Middle frontal gyrus (tissue), 1 donor: ENCODE measurements around the gene RNASEH2A.
"Not testable (repeated sequence)": the region's sequence is repeated elsewhere in the genome, so short reads cannot be mapped to it uniquely, and the experiment has no call there.

Experiments used
- DNase-seq: peaks from one replicate; pipeline ENCODE4 v3.0.0-alpha.2; 2015; ENCODE audit warnings: low spot score; ENCODE audit errors: extremely low spot score

The RNASEH2A gene

GRCh38 chr19:12793290-12794195 is 12.8 kb upstream of the RNASEH2A start:
- peak; percentile 92 for DNase-seq

GRCh38 chr19:12794196-12794941 is 12.0 kb upstream of the RNASEH2A start:
- no peak for DNase-seq

DNA sequence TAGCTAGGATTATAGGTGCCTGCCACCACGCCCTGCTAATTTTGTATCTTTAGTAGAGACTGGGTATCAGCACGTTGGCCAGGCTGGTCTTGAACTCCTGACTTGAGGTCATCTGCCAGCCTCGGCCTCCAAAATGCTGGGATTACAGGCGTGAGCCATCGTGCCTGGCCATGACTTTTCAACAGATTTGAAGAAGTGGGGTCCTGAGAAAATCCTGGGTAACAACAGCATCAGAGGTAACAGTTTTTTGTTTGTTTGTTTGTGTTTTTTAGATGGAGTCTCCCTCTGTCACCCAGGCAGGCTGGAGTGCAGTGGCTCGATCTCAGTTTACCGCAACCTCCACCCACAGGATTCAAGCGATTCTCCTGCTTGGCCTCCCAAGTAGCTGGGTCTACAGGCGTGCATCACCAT is 11.4 kb upstream of the RNASEH2A start:
- DNase-seq = no peak

DNA sequence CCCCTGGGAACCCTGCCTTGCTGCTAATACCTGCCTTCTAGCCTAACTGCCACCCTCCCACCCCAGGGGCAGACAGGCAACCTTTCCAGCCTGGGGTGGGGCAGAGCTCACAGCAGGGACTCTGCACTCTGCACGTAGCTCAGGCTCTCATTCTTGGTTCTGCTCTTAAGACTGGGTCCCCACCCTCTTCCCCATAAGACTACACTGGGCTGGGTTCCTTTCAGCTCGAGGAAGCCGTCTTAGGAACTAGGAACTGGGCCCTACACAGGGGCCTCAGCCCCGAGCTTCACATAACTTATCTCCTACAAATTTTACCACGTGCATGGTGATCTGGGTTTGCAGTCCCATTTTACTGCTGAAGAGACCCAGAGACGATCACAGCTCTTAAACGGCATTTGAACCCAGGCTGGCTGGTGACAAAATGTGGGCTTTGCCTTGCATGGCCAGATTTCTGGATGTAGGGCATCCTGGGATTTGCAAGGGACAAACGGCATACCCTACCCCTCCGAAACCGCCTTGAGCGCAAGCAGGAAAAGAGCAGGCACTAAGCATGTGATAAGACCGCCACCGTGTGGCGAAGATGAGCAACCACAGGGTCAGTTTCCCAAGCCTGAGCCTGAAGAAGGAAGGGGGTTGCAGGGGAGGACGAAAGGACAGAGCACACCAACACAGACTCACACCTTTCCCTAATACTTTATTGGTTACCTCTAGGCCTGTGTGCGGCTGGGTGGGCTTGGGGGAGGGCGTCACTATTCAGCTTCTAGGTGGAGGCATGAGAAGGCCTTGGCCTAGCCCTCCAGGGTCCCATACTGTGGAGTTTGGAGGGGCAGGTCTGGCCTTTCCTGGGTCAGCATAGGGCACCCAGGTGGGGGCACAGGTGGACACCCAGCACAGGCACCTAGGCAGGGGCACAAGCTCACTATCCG is 10.0 kb upstream of the RNASEH2A start:
- DNase-seq = no peak

GRCh38 chr19:12797141-12797587 is 9.2 kb upstream of the RNASEH2A start:
- no peak for DNase-seq

- not testable (repeated sequence) for DNase-seq
These were observed 8.8 kb upstream of the RNASEH2A start for GRCh38 chr19:12797607-12798006.

DNA sequence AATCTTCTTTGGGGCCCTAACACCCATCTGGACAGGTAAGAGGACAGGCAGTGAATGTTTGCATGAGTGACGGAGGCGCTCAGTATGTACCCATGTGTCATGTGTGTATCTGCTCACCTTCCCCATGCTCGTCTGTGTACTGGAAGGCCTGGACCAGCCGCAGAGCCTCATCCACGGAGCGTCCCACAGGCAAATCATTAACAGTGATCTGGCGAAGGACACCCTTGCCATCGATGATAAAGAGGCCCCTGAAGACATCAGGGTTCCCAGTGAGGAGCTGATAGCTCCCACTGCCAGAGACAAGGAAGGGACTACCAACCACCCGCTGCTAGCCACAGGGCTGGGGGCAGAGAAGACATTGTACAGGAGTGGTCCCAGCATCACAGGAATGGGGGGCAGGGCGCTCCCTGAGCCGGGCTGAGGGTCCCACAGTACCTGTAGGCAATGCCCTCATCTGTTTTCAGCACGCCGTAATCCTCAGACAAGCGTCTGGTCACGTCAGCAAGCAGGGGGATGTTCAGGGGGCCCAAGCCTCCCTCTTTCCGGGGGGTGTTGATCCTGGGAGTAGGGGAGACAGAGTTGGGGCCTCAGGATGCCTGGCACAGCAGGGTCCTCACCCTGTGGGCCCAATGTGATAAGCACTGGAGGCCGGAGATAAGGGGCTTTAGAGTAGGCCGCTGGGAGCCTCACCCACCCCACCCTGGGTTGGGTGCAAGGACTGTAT is 6.5 kb upstream of the RNASEH2A start:
- DNase-seq = no peak

GRCh38 chr19:12800466-12800770 is 6.0 kb upstream of the RNASEH2A start:
- no peak for DNase-seq

- DNase-seq = no peak
These were observed 5.4 kb upstream of the RNASEH2A start for GRCh38 chr19:12800923-12801465.

GRCh38 chr19:12801466-12802266 is 4.7 kb upstream of the RNASEH2A start, which contains the start of the genes PRDX2 and THSD8:
Gene PRDX2, minus strand, starts transcription at chr19:12801800. Its CDS starts 539 bp downstream, at chr19:12801261.
Gene THSD8, plus strand, starts transcription at chr19:12802069. Its CDS starts 3 bp downstream, at chr19:12802072.
- DNase-seq = peak; percentile 67

DNA sequence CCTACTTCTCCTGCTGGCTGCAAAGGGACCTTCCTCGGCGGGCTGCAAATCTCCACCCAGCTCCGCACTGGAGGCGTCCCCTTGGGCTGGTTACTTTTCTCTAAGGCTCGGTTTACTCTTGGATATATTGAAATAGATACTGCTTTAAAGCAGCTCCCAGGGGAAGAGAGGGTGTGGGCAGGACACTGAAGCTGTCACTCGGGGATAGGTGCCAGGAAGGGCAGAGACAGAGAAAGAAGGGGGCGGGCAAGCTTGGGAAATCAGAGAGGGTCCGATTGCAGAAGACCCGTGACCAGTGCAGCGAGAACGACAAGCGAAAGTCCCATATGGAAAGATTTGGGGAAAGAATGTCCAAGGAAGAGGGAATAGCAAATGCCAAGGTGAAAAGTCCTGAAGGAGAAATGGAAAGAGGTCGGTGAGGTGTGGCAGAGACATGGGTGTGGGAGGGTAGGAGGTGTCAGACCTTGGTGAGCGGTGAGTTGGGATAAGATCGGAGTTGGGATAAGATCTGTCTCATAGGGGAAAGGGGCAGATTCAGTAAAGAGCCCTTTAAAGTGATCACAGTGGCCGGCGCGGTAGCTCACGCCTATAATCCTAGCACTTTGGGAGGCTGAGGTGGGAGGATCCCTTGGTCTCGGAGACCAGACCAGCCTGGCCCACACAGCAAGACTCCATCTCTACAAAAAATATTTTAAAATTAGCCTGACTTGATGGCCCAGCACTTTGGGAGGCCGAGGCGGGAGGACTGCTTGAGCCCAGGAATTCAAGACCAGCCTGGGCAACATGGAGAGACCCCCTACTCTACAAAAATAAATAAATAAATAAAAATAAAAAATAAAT is 3.9 kb upstream of the RNASEH2A start:
- no peak for DNase-seq

DNA sequence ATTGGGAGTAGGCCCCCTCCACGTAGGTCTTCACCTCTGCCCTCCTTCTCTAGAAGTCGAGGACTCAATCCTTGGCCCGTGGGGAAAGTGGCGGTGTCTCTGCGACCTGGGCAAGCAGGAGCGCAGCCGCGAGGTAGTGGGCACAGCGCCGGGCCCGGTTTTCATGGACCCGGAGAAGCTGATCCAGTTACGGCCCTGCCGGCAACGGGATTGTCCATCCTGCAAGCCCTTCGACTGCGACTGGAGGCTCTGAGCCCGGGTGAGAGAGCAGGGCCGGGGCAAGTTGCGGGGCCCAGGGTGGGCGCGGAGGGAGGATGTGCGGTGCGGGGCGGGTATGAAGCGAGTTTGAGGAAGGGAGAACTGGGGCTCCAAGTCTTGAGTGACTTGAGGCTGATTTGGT is 2.3 kb upstream of the RNASEH2A start:
- DNase-seq = no peak

DNA sequence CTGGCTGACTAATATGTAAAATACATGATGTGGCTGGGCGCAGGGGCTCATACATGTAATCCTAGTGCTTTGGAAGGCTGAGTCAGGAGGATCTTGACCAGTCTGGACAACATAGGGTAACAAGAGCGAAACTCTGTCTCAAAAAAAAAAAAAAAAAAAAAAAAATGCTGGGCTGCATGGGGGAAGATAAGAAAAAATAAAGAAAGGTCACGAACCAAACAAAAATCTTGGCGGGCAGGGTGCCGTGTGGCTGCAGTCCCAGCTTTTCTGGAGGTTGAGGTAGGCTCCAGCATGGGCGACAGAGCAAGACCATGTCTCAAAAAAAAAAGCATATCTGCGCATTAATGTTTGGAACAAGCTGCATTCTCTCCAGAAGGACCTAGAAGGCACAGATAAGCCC is 8.7 kb downstream of the RNASEH2A start:
- no peak for DNase-seq

- DNase-seq = not testable (repeated sequence)
These were observed 10.8 kb downstream of the RNASEH2A start for GRCh38 chr19:12817188-12817587.

- DNase-seq = not testable (repeated sequence)
These were observed 11.4 kb downstream of the RNASEH2A start for GRCh38 chr19:12817810-12818209.

GRCh38 chr19:12821761-12822160 is 15.4 kb downstream of the RNASEH2A start:
- DNase-seq = no peak

GRCh38 chr19:12825254-12826131 is 19.1 kb downstream of the RNASEH2A start:
- no peak for DNase-seq

- no peak for DNase-seq
These were observed 22.1 kb downstream of the RNASEH2A start for GRCh38 chr19:12828494-12828893.
